Measurements from ENCODE around the gene MAPK8IP3.

Gene MAPK8IP3

GRCh38 chr16:1781254-1781653, 75.3 kb downstream of the MAPK8IP3 start:
- Histone ChIP-seq H3K9me2 (replicated peaks; ENCODE audit: control insufficient read depth, low read length) (no peaks in the 10 kb centered on the region), H4K20me1 (ENCODE audit: control insufficient read depth, insufficient read depth, low read depth, low read length) (0 out of 2 replicates have a peak, but pooled peaks cover 5% of the 10 kb centered on the region), H3F3A (ENCODE audit: control insufficient read depth, insufficient read depth) (no peaks in the 10 kb centered on the region), H3K27me3 (ENCODE audit: control insufficient read depth, low read length) (no peaks in the 10 kb centered on the region), H3K4me2 (ENCODE audit: low read length) (peak overlapping the region; percentile 93), H3K27ac (ENCODE audit: low read depth, low read length) (no peak overlapping the region), H3K4me3 (ENCODE audit: low read length) (peak overlapping the region; percentile 82), H3K79me2 (ENCODE audit: control insufficient read depth, low read length) (peaks cover 46% of the 10 kb centered on the region), H3K9me3 (ENCODE audit: control insufficient read depth, insufficient read depth, low read length) (no peaks in the 10 kb centered on the region), H3K4me1 (ENCODE audit: control insufficient read depth, low read length) (peaks cover 16% of the 10 kb centered on the region), H3K36me3 (ENCODE audit: control insufficient read depth, low read length) (peaks cover 33% of the 10 kb centered on the region)
- TF ChIP-seq EZH2phosphoT487 (IDR thresholded peaks at IDR 0.05; ENCODE audit: borderline replicate concordance, low read length) (no peak), CTCF (IDR thresholded peaks at IDR 0.05; ENCODE audit: low read depth, low read length, poor library complexity, severe bottlenecking) (no peak)

GRCh38 chr16:1781758-1782407, 75.9 kb downstream of the MAPK8IP3 start:
- Histone ChIP-seq H3K27me3 (ENCODE audit: control insufficient read depth, low read length) (no peaks in the 10 kb centered on the region), H3K36me3 (ENCODE audit: control insufficient read depth, low read length) (peaks cover 27% of the 10 kb centered on the region), H3K4me1 (ENCODE audit: control insufficient read depth, low read length) (peaks cover 16% of the 10 kb centered on the region), H3K9me2 (replicated peaks; ENCODE audit: control insufficient read depth, low read length) (no peaks in the 10 kb centered on the region), H3K4me3 (ENCODE audit: low read length) (peak overlapping the region; percentile 82), H3K27ac (ENCODE audit: low read depth, low read length) (no peak overlapping the region), H4K20me1 (ENCODE audit: control insufficient read depth, insufficient read depth, low read depth, low read length) (0 out of 2 replicates have a peak, but pooled peaks cover 5% of the 10 kb centered on the region), H3K4me2 (ENCODE audit: low read length) (peak overlapping the region; percentile 93), H3K79me2 (ENCODE audit: control insufficient read depth, low read length) (peaks cover 52% of the 10 kb centered on the region), H3F3A (ENCODE audit: control insufficient read depth, insufficient read depth) (no peaks in the 10 kb centered on the region), H3K9me3 (ENCODE audit: control insufficient read depth, insufficient read depth, low read length) (no peaks in the 10 kb centered on the region)
- TF ChIP-seq CTCF (IDR thresholded peaks at IDR 0.05; ENCODE audit: low read depth, low read length, poor library complexity, severe bottlenecking) = no peak
- no peak for TF ChIP-seq EZH2phosphoT487 (IDR thresholded peaks at IDR 0.05; ENCODE audit: borderline replicate concordance, low read length)

GRCh38 chr16:1782408-1783264, 76.6 kb downstream of the MAPK8IP3 start, which contains the start of the genes NUBP2 and SPSB3:
NUBP2 (plus strand) TSS chr16:1782960; CDS start chr16:1783021, 61 bp downstream.
SPSB3 (minus strand) TSS chr16:1782571; CDS start chr16:1781483, 1,088 bp downstream.
- Histone ChIP-seq H3K36me3 (ENCODE audit: control insufficient read depth, low read length) (peaks cover 22% of the 10 kb centered on the region), H3F3A (ENCODE audit: control insufficient read depth, insufficient read depth) (no peaks in the 10 kb centered on the region), H3K4me1 (ENCODE audit: control insufficient read depth, low read length) (peaks cover 16% of the 10 kb centered on the region), H3K4me3 (ENCODE audit: low read length) (peak within 1 kb of the TSS; percentile 82), H4K20me1 (ENCODE audit: control insufficient read depth, insufficient read depth, low read depth, low read length) (0 out of 2 replicates have a peak, but pooled peaks cover 5% of the 10 kb centered on the region), H3K27ac (ENCODE audit: low read depth, low read length) (peak within 1 kb of the TSS; percentile 20; the same call in 1 of the 2 replicates), H3K4me2 (ENCODE audit: low read length) (peak within 1 kb of the TSS; percentile 93), H3K9me2 (replicated peaks; ENCODE audit: control insufficient read depth, low read length) (no peaks in the 10 kb centered on the region), H3K79me2 (ENCODE audit: control insufficient read depth, low read length) (peaks cover 60% of the 10 kb centered on the region), H3K27me3 (ENCODE audit: control insufficient read depth, low read length) (no peaks in the 10 kb centered on the region), H3K9me3 (ENCODE audit: control insufficient read depth, insufficient read depth, low read length) (no peaks in the 10 kb centered on the region)
- no peak for TF ChIP-seq EZH2phosphoT487 (IDR thresholded peaks at IDR 0.05; ENCODE audit: borderline replicate concordance, low read length)
- TF ChIP-seq CTCF (IDR thresholded peaks at IDR 0.05; ENCODE audit: low read depth, low read length, poor library complexity, severe bottlenecking) = no peak

Measured in DOHH2 (cell line).